A673 (cell line): ENCODE measurements around the gene PSMG1.

Experiments
- CTCF ChIP-seq: fragments of 300-800, 200-600 bp; sonication (generic); conservative IDR thresholded peaks from 2 replicates; pipeline ENCODE4 v1.5.1; 2017; ENCODE audit warnings: low read depth, mild to moderate bottlenecking, antibody characterized with exemption, low read length, moderate library complexity, mixed read lengths
- EZH2 ChIP-seq: fragments of 200-600 bp; sonication (generic); IDR thresholded peaks from 2 replicates; pipeline ENCODE4 v1.6.1; 2017; ENCODE audit warnings: borderline replicate concordance, low read depth, mild to moderate bottlenecking, mixed read lengths, antibody characterized with exemption, low read length; ENCODE audit not compliant: poor library complexity, severe bottlenecking

GRCh38 chr21:39188521-39189139, 5.4 kb upstream of the PSMG1 start:
- no peak for TF ChIP-seq CTCF
- no peak for TF ChIP-seq EZH2
